Transverse colon (tissue), 4 donors: ENCODE measurements around the gene CHFR. TPM values are rescaled to one million over a fixed set of nuclear protein-coding genes. Genes with fewer than 3 reads are reported as not detected.
"Not testable (repeated sequence)": the region's sequence is repeated elsewhere in the genome, so short reads cannot be mapped to it uniquely, and the experiment has no call there.

Source experiments
- DNase-seq: peaks from one replicate; pipeline ENCODE4 v3.0.0-alpha.2; 2019
- H3K27ac ChIP-seq, 4 donors: fragments of 200-600 bp; sonication (generic); 2 replicates each; pipeline ENCODE4 v1.5.1; 2016 to 2018; ENCODE audit warnings: inconsistent platforms in 4 of 4
- H3K27me3 ChIP-seq: fragments of 200-600 bp; sonication (generic); 2 replicates; pipeline ENCODE4 v1.5.1; 2017; ENCODE audit warnings: inconsistent platforms
- H3K36me3 ChIP-seq, 4 donors: fragments of 200-600 bp; sonication (generic); 2 replicates each; pipeline ENCODE4 v1.5.1; 2017 to 2019; ENCODE audit warnings: inconsistent platforms in 4 of 4
- H3K4me1 ChIP-seq, 4 donors: fragments of 200-600 bp; sonication (generic); 2 replicates each; pipeline ENCODE4 v1.5.1; 2017 to 2020; ENCODE audit warnings: inconsistent platforms in 4 of 4
- H3K4me3 ChIP-seq, 4 donors: fragments of 200-600 bp; sonication (generic); 1 replicate in 1 of 4; 2 replicates in 3 of 4; pipeline versions ENCODE4 v1.5.1 to v1.6.1; 2017 to 2019; ENCODE audit warnings: inconsistent platforms in 4 of 4
- H3K9me3 ChIP-seq, 2 donors: fragments of 200-600 bp; sonication (generic); 2 replicates each; pipeline ENCODE4 v1.5.1; 2017 to 2019; ENCODE audit warnings: inconsistent platforms in 2 of 2
- EP300 ChIP-seq: sonication (generic); formaldehyde crosslinking; IDR thresholded peaks from one replicate; pipeline ENCODE4 v1.6.1; 2017; ENCODE audit warnings: antibody characterized with exemption, low read depth
- POLR2A ChIP-seq: fragments of 450-650 bp; IDR thresholded peaks from one replicate; pipeline ENCODE4 v1.6.1; 2016; ENCODE audit warnings: antibody characterized with exemption, mild to moderate bottlenecking, moderate library complexity
- POLR2AphosphoS5 ChIP-seq, 3 donors: sonication (generic); formaldehyde crosslinking; IDR thresholded peaks; one replicate each; pipeline ENCODE4 v1.6.1; 2016; ENCODE audit warnings: antibody characterized with exemption in 3 of 3
- WGBS, 2 donors: methylation state at CpG; one replicate each; pipeline ENCODE4 v1.1.5; 2018; ENCODE audit warnings: low coverage in 1 of 2; 5-methylcytosine and 5-hydroxymethylcytosine counted together
- in situ Hi-C, 4 donors: fragments of 200-750 bp; cut with MboI; loops; one replicate each; pipeline versions ENCODE4 v1.15.0 to v1.15.1; 2017; ENCODE audit warnings: low sequenced_read_pairs in 3 of 4, low pct_ligation_motif_present in 1 of 4, low pct_unique_long_range_greater_than_20kb in 1 of 4
- intact Hi-C: fragments of 100-400 bp; cut with DNase I; formaldehyde crosslinking; loops from one replicate; pipeline ENCODE4 v1.15.1; 2023; ENCODE audit warnings: low total_unique reads
- total RNA-seq, 4 donors: library from RNA; depleted of rRNA; stranded (reverse); fragments of >200 nt; gene quantifications; one replicate each; pipeline ENCODE4 v1.1.0, GENCODE V29; 2016
- TF ChIP-seq, protein P1 (sequence below), 5 experiments: fragments of 200-600 bp in 3 of 5; fragments of 450-650 bp in 2 of 5; sonication (generic) in 3 of 5; IDR thresholded peaks; 1 replicate in 2 of 5; 2 replicates in 3 of 5; pipeline ENCODE4 v1.5.1; 2016 to 2017; ENCODE audit warnings: antibody characterized with exemption in 5 of 5, inconsistent platforms in 3 of 5, mild to moderate bottlenecking in 2 of 5, moderate library complexity in 1 of 5

CHFR gene
- total RNA-seq, 4 donors from 2014 or later = 47.7 to 132 (median 61.9) TPM

DNA sequence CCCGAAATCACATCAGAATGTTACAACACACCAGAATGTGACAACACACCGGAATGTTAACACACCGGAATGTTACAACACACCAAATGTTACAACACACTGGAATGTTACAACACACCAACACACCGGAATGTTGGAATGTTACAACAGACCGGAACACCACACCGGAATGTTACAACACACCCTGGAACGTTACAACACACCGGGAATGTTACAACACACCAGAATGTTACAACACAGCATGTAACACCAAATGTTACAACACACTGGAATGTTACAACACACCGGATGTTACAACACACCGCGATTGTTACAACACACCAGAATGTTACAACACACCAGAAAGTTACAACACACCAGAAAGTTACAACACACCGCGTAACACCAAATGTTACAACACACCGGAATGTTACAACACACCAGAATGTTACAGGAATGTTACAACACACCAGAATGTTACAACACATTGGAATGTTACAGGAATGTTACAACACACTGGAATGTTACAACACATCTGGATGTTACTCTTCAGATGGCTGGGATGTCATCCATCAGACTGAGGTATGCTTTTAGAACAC is 21.1 kb downstream of the CHFR start:
- WGBS, 2 donors = 95 to 96% methylated on average over 10 to 14 of the region's 14 CpGs
- no peaks in the 10 kb centered on the region for H3K27me3 ChIP-seq
- H3K27ac ChIP-seq = no peak overlapping the region
- in situ Hi-C loops = no loop called here
- TF ChIP-seq EP300 (no peak), POLR2AphosphoS5 (IDR thresholded peaks at IDR 0.05) (peak in 2 of 3 donors; percentile 45 to 59)
- intact Hi-C loops = no loop called here
- H3K36me3 ChIP-seq = peaks cover 0 to 43% (median 9%) of the 10 kb centered on the region in 4 donors
- H3K9me3 ChIP-seq = no peaks in the 10 kb centered on the region
- DNase-seq = no peak
- H3K4me3 ChIP-seq = no peak overlapping the region
- no peaks in the 10 kb centered on the region for H3K4me1 ChIP-seq

DNA sequence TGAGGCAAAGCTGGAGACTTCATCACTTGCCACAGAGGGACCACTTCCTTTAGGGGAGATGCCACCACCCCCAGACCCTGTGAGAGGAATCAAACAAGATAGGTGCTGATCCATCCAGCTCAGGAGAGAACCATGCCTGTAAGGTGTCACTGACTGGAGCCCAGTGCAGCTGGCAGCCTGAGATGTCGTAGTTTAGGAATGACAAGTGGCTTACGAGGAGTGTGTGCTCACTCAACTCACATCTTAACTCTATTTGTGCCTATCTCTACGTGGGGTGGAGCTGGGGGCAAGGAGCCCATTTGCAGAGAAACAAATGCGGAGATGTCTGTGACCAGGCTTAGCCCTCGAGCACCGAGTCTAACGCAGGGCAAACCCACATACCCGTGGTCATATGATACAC is 25.8 kb downstream of the CHFR start:
- Histone ChIP-seq H3K27me3 (no peaks in the 10 kb centered on the region), H3K9me3 (no peaks in the 10 kb centered on the region), H3K27ac (no peak overlapping the region), H3K36me3 (peaks cover 0 to 45% (median 17%) of the 10 kb centered on the region in 4 donors), H3K4me1 (no peaks in the 10 kb centered on the region), H3K4me3 (no peak overlapping the region)
- intact Hi-C loops (no loop called here), in situ Hi-C loops (no loop called here)
- TF ChIP-seq POLR2A (no peak), POLR2AphosphoS5 (IDR thresholded peaks at IDR 0.05) (no peak), EP300 (no peak)
- TF ChIP-seq, protein P1, sequence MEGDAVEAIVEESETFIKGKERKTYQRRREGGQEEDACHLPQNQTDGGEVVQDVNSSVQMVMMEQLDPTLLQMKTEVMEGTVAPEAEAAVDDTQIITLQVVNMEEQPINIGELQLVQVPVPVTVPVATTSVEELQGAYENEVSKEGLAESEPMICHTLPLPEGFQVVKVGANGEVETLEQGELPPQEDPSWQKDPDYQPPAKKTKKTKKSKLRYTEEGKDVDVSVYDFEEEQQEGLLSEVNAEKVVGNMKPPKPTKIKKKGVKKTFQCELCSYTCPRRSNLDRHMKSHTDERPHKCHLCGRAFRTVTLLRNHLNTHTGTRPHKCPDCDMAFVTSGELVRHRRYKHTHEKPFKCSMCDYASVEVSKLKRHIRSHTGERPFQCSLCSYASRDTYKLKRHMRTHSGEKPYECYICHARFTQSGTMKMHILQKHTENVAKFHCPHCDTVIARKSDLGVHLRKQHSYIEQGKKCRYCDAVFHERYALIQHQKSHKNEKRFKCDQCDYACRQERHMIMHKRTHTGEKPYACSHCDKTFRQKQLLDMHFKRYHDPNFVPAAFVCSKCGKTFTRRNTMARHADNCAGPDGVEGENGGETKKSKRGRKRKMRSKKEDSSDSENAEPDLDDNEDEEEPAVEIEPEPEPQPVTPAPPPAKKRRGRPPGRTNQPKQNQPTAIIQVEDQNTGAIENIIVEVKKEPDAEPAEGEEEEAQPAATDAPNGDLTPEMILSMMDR (IDR thresholded peaks at IDR 0.05) = no peak
- no peak for DNase-seq
- WGBS, 2 donors = 97% methylated on average over 8 of the region's 8 CpGs; no CpG with 5 or more reads in 1 of the 2 donors

DNA sequence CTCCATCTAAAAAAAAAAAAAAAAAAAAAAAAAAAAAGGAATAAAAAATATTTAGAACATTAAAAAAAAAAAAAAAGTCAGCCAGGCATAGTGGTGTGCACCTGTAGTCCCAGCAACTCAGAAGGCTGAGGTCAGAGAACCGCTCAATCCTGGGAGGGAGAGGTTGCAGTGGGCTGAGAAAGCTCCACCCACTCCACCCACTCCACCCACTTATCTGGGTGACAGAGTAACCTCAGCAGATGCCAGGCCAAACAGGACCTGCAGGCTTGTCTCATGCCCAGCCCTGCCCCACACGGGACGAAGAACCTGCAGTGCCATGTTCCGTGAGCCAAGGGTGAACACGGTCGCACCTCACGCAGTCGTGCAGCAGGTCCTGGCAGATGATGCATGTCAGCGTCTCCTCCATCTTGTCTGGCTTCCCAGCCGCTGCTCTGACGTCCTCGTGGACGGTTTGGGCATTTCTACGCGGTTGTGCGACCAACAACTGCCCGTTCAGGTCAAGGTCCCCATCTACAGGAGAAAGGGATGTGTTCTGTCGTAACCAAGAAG is 28.6 kb downstream of the CHFR start:
- no peaks in the 10 kb centered on the region for H3K9me3 ChIP-seq
- no peak overlapping the region for H3K4me3 ChIP-seq
- intact Hi-C loops (no loop called here), in situ Hi-C loops (no loop called here)
- TF ChIP-seq POLR2A (no peak), EP300 (no peak), POLR2AphosphoS5 (IDR thresholded peaks at IDR 0.05) (no peak)
- TF ChIP-seq, protein P1 (IDR thresholded peaks at IDR 0.05) = no peak
- 92 to 93% methylated on average over 9 to 18 of the region's 18 CpGs for WGBS, 2 donors
- no peak overlapping the region for H3K27ac ChIP-seq
- DNase-seq = no peak
- no peaks in the 10 kb centered on the region for H3K4me1 ChIP-seq
- no peaks in the 10 kb centered on the region for H3K27me3 ChIP-seq
- peaks cover 0 to 70% (median 27%) of the 10 kb centered on the region in 4 donors for H3K36me3 ChIP-seq

DNA sequence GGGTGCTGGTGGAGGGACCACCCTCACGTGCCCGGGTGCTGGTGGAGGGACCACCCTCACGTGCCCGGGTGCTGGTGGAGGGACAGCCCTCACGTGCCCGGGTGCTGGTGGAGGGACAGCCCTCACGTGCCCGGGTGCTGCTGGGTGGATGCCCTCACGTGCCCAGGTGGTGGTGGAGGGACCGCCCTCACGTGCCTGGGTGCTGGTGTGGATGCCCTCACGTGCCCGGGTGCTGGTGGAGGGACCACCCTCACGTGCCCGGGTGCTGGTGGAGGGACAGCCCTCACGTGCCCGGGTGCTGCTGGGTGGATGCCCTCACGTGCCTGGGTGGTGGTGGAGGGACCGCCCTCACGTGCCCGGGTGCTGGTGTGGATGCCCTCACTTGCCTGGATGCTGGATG is 30.4 kb downstream of the CHFR start:
- in situ Hi-C loops, H3K4me1 ChIP-seq, intact Hi-C loops, H3K9me3 ChIP-seq, H3K27me3 ChIP-seq, H3K27ac ChIP-seq, H3K4me3 ChIP-seq, DNase-seq: not testable (repeated sequence)
- WGBS, 2 donors = 97% methylated on average over 18 of the region's 21 CpGs; no CpG with 5 or more reads in 1 of the 2 donors
- H3K36me3 ChIP-seq = peaks cover 0 to 79% (median 31%) of the 10 kb centered on the region in 4 donors

DNA sequence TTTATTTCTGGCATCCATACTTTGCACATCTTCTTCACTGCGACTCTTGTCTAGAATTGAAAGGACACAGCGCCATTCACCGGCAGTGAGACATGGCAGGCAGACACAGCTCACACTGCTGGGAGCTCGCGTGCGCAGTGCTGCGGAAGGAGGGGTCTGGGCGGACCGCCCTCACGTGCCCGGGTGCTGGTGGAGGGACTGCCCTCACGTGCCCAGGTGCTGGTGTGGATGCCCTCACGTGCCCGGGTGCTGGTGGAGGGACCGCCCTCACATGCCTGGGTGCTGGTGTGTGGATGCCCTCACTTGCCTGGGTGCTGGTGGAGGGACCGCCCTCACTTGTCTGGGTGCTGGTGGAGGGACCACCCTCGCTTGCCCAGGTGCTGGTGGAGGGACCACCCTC is 30.8 kb downstream of the CHFR start:
- H3K4me3 ChIP-seq = no peak overlapping the region
- intact Hi-C loops = no loop called here
- TF ChIP-seq, protein P1 (IDR thresholded peaks at IDR 0.05) = no peak
- TF ChIP-seq POLR2A (no peak), EP300 (no peak), POLR2AphosphoS5 (IDR thresholded peaks at IDR 0.05) (no peak)
- H3K9me3 ChIP-seq = no peaks in the 10 kb centered on the region
- 94% methylated on average over 17 of the region's 17 CpGs; no CpG with 5 or more reads in 1 of the 2 donors for WGBS, 2 donors
- no peaks in the 10 kb centered on the region for H3K27me3 ChIP-seq
- in situ Hi-C loops = no loop called here
- DNase-seq = no peak
- no peaks in the 10 kb centered on the region for H3K4me1 ChIP-seq
- no peak overlapping the region for H3K27ac ChIP-seq
- H3K36me3 ChIP-seq = peaks cover 0 to 79% (median 32%) of the 10 kb centered on the region in 4 donors

DNA sequence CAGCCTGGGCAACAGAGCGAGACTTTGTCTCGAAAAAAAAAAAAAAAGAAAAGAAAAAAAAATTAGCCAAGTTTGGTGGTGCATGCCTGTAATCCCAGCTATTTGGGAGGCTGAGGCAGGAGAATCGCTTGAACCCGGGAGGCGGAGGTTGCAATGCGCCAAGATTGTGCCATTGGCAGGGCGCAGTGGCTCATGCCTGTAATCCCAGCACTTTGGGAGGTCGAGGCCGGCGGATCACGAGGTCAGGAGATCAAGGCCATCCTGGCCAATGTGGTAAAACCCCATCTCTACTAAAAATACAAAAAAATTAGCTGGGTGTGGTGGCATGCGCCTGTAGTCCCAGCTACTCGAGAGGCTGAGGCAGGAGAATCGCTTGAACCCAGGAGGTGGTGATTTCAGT is 32.2 kb downstream of the CHFR start:
- H3K4me3 ChIP-seq, in situ Hi-C loops, H3K27ac ChIP-seq, DNase-seq, H3K4me1 ChIP-seq, intact Hi-C loops, H3K9me3 ChIP-seq, H3K27me3 ChIP-seq: not testable (repeated sequence)
- WGBS, 2 donors = 95% methylated on average over 11 to 14 of the region's 14 CpGs
- H3K36me3 ChIP-seq = peaks cover 0 to 79% (median 32%) of the 10 kb centered on the region in 4 donors
